ENCODE data around the gene SPTBN4. TPM values are rescaled to one million over a fixed set of nuclear protein-coding genes. Genes with fewer than 3 reads are reported as not detected.

Gene SPTBN4
- total RNA-seq, 2 donors from 2014 or later: 1.8 to 6.3 TPM

- no peak for ATAC-seq
- 13 to 19% methylated on average over 29 to 68 of the region's 69 CpGs for WGBS, 2 donors
- Histone ChIP-seq H3K36me3 (replicated peaks in 1 of 2; ENCODE audit: insufficient read depth in 1 of 2, low read depth in 2 of 2) (no peaks in the 10 kb centered on the region), H3K27ac (no peak overlapping the region), H3K27me3 (peaks cover 0 to 8% of the 10 kb centered on the region in 2 donors), H3K4me3 (no peak overlapping the region), H3K9me3 (no peaks in the 10 kb centered on the region), H3K4me1 (peaks cover 4% of the 10 kb centered on the region)
- DNase-seq: no peak
- TF ChIP-seq POLR2A (IDR thresholded peaks at IDR 0.05) (no peak), CTCF (IDR thresholded peaks at IDR 0.05) (no peak)
- intact Hi-C loops (cut with DNase I): no loop called here
Measured at GRCh38 chr19:40553885-40554857, 87.4 kb downstream of the SPTBN4 start.

DNA sequence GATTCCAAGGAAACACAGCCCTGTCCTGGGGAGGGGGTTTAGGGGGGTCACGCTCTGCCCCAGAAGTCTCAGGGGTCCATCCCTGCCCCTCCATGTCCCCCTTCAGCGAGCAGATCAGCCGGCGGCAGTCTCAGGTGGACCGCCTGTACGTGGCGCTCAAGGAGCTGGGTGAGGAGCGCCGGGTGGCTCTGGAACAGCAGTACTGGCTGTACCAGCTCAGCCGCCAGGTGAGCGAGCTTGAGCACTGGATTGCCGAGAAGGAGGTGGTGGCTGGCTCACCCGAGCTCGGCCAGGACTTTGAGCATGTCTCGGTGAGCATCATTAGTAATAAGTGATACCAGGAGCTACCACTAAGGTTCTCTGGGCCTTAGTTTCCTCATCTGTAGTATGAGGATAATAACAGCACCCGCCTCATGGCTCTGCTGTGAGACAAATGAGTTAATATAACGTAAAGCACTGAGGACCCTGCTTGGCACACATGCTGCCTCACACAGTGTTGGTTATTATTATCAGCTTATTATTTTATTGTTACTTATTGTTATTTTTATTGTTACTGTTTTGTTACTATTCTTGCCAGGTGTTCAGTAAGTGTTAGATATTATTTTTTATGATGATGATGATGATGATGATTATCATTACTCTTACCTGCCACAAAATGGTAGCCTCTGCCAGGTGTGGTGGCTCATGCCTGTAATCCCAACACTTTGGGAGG lies 89.3 kb downstream of the SPTBN4 start:
- H3K4me1 ChIP-seq: peaks cover 4% of the 10 kb centered on the region
- peaks cover 0 to 8% of the 10 kb centered on the region in 2 donors for H3K27me3 ChIP-seq
- no peak overlapping the region for H3K27ac ChIP-seq
- WGBS, 2 donors: 77 to 82% methylated on average over 16 to 17 of the region's 17 CpGs
- H3K4me3 ChIP-seq: no peak overlapping the region
- H3K9me3 ChIP-seq: no peaks in the 10 kb centered on the region
- intact Hi-C loops (cut with DNase I): no loop called here
- TF ChIP-seq CTCF (IDR thresholded peaks at IDR 0.05): no peak
- no peak for TF ChIP-seq POLR2A (IDR thresholded peaks at IDR 0.05)
- ATAC-seq (no peak), DNase-seq (no peak)
- no peaks in the 10 kb centered on the region for H3K36me3 ChIP-seq (replicated peaks in 1 of 2; ENCODE audit: insufficient read depth in 1 of 2, low read depth in 2 of 2)

- WGBS, 2 donors: 73 to 86% methylated on average over 18 of the region's 24 CpGs
Measured at GRCh38 chr19:40556953-40557530, 90.2 kb downstream of the SPTBN4 start.

DNA sequence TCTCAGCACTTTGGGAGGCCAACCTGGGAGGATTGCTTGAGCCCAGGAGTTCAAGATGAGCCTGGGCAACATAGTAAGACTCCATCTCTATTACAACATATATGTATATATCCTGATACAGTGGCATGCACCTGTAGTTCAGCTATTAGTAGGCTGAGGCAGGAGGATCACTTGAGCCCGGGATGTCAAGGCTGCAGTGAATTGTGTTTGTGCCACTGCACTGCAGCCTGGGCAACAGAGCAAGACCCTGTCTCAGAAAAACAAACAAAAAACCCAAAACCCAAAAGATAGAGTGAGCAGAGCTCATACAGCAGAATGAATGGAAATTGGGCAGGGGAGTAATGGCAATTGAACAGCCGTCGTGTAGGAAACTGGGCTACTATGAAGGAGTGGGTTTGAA lies 92.6 kb downstream of the SPTBN4 start:
- intact Hi-C loops (cut with DNase I): no loop called here
- ATAC-seq: no peak
- TF ChIP-seq CTCF (IDR thresholded peaks at IDR 0.05): no peak
- TF ChIP-seq POLR2A (IDR thresholded peaks at IDR 0.05): no peak
- H3K9me3 ChIP-seq: no peaks in the 10 kb centered on the region
- no peak overlapping the region for H3K4me3 ChIP-seq
- no peaks in the 10 kb centered on the region for H3K36me3 ChIP-seq (replicated peaks in 1 of 2; ENCODE audit: insufficient read depth in 1 of 2, low read depth in 2 of 2)
- H3K27me3 ChIP-seq: no peaks in the 10 kb centered on the region
- WGBS, 2 donors: 83 to 89% methylated on average over 3 of the region's 3 CpGs
- H3K27ac ChIP-seq: no peak overlapping the region
- no peak for DNase-seq
- no peaks in the 10 kb centered on the region for H3K4me1 ChIP-seq

More at GRCh38 chr19:40556953-40557530, 90.2 kb downstream of the SPTBN4 start:
- H3K27ac ChIP-seq: no peak overlapping the region
- no peaks in the 10 kb centered on the region for H3K9me3 ChIP-seq
- H3K36me3 ChIP-seq (replicated peaks in 1 of 2; ENCODE audit: insufficient read depth in 1 of 2, low read depth in 2 of 2): no peaks in the 10 kb centered on the region
- H3K4me3 ChIP-seq: no peak overlapping the region
- TF ChIP-seq CTCF (IDR thresholded peaks at IDR 0.05) (no peak), POLR2A (IDR thresholded peaks at IDR 0.05) (no peak)
- peaks cover 4% of the 10 kb centered on the region for H3K4me1 ChIP-seq
- peaks cover 0 to 8% of the 10 kb centered on the region in 2 donors for H3K27me3 ChIP-seq
- ATAC-seq (no peak), DNase-seq (no peak)
- intact Hi-C loops (cut with DNase I): no loop called here

Measured in body of pancreas (tissue), 4 donors.